GM18868 (cell line): ENCODE results near the gene SYNGR3.

Source experiments
- ATAC-seq: cut with Tn5 transposase; IDR thresholded peaks from one replicate; pipeline ENCODE4 v1.9.1; 2021; ENCODE audit warnings: mild to moderate bottlenecking, moderate library complexity; ENCODE audit not compliant: unreplicated experiment

SYNGR3 gene

GRCh38 chr16:2039274-2040031 lies 49.7 kb downstream of the SYNGR3 start:
- ATAC-seq, result no peak

- ATAC-seq, result no peak
These were observed 50.4 kb downstream of the SYNGR3 start for GRCh38 chr16:2040041-2040786.

- ATAC-seq, result no peak
These were observed 51.2 kb downstream of the SYNGR3 start for GRCh38 chr16:2040787-2041522.

GRCh38 chr16:2042171-2042985 lies 52.6 kb downstream of the SYNGR3 start:
- no peak for ATAC-seq

- no peak for ATAC-seq
These were observed 53.4 kb downstream of the SYNGR3 start for GRCh38 chr16:2042986-2043666.
